Lung (tissue), 12 donors: ENCODE results near the gene SNX30. TPM values are rescaled to one million over a fixed set of nuclear protein-coding genes. Genes with fewer than 3 reads are reported as not detected.
A peak's percentile ranks its signal among the peaks of the same experiment; 100 is the strongest.
"Not testable (repeated sequence)": the region's sequence is repeated elsewhere in the genome, so short reads cannot be mapped to it uniquely, and the experiment has no call there.

Experiments
- ATAC-seq: fragments of 200-7000 bp; cut with Tn5 transposase; one replicate; pipeline ENCODE4 v1.9.1; 2020; ENCODE audit warnings: moderate number of reproducible peaks; ENCODE audit not compliant: insufficient read depth, low FRiP score
- DNase-seq, 3 donors: peaks; one replicate each; pipeline ENCODE4 v3.0.0-alpha.2; 2013 to 2017
- H3K27ac ChIP-seq, 2 donors: one replicate each; pipeline ENCODE4 v1.5.1; 2013; ENCODE audit warnings: mild to moderate bottlenecking in 2 of 2, moderate library complexity in 2 of 2, control low read depth in 1 of 2, inconsistent platforms in 1 of 2, low read depth in 1 of 2, low read length in 1 of 2
- H3K27me3 ChIP-seq, 3 donors: one replicate each; pipeline ENCODE4 v1.5.1; 2013; ENCODE audit warnings: low read length in 2 of 3; ENCODE audit not compliant: control insufficient read depth in 3 of 3, insufficient read depth in 3 of 3
- H3K36me3 ChIP-seq, 4 donors: one replicate each; pipeline ENCODE4 v1.5.1; 2013; ENCODE audit warnings: low read length in 4 of 4, mild to moderate bottlenecking in 1 of 4, moderate library complexity in 1 of 4; ENCODE audit not compliant: control insufficient read depth in 4 of 4, insufficient read depth in 4 of 4
- H3K4me1 ChIP-seq, 5 donors: one replicate each; pipeline ENCODE4 v1.5.1; 2013; ENCODE audit warnings: low read length in 5 of 5, mild to moderate bottlenecking in 2 of 5, moderate library complexity in 1 of 5; ENCODE audit not compliant: control insufficient read depth in 5 of 5, insufficient read depth in 5 of 5
- H3K4me3 ChIP-seq: one replicate; pipeline ENCODE4 v1.5.1; 2013; ENCODE audit warnings: mild to moderate bottlenecking, control low read depth, moderate library complexity
- H3K9ac ChIP-seq, 2 donors: one replicate each; pipeline ENCODE4 v1.5.1; 2013; ENCODE audit warnings: low read length in 2 of 2, control low read depth in 1 of 2; ENCODE audit not compliant: insufficient read depth in 1 of 2
- H3K9me3 ChIP-seq, 4 donors: one replicate each; pipeline ENCODE4 v1.5.1; 2013; ENCODE audit warnings: low read length in 3 of 4, mild to moderate bottlenecking in 1 of 4, moderate library complexity in 1 of 4; ENCODE audit not compliant: control insufficient read depth in 4 of 4, insufficient read depth in 3 of 4
- CTCF ChIP-seq: IDR thresholded peaks from 2 replicates; pipeline ENCODE4 v1.5.1; 2012; ENCODE audit warnings: mild to moderate bottlenecking; ENCODE audit errors: control extremely low read depth, extremely low read depth
- WGBS, 2 donors: extraction: QIAGEN DNeasy Blood & Tissue Kit; methylation state at CpG; one replicate each; pipeline ENCODE4 v1.1.7; 2013; 5-methylcytosine and 5-hydroxymethylcytosine counted together
- polyA plus RNA-seq, 2 donors: library from polyadenylated mRNA; stranded (reverse); fragments of 200-250 nt; gene quantifications; one replicate each; pipeline ENCODE4 v1.2.1, GENCODE V29; 2013
- total RNA-seq, 2 donors: library from RNA; depleted of rRNA in 1 of 2; stranded (reverse); fragments of >200 nt in 1 of 2; gene quantifications; one replicate each; pipeline ENCODE4 v1.2.1, GENCODE V29; 2014 to 2021
- donor health status: control.
- donor health status: control.
- donor health status: Bipolar disorder and iron deficiency.
- donor health status: healthy.
- donor health status: DM: yes; HTN: yes; CAD: no.

SNX30 gene
- total and polyA plus RNA-seq, 4 donors = 13.7 to 63.1 (median 35.8) TPM

- WGBS, 2 donors = 87 to 90% methylated on average over 1 of the region's 1 CpG
- ATAC-seq (no peak), DNase-seq (peak in 2 of 3 donors; percentile 18 to 19)
- no peaks in the 10 kb centered on the region for H3K27me3 ChIP-seq
- peaks cover 0 to 8% (median 0%) of the 10 kb centered on the region in 5 donors for H3K4me1 ChIP-seq
- H3K27ac ChIP-seq = no peak overlapping the region
- H3K36me3 ChIP-seq = peaks cover 0 to 4% (median under 1%) of the 10 kb centered on the region in 4 donors
- no peak overlapping the region for H3K4me3 ChIP-seq
- H3K9me3 ChIP-seq = no peaks in the 10 kb centered on the region
- no peak for TF ChIP-seq CTCF
- no peak overlapping the region for H3K9ac ChIP-seq
These were observed 31.3 kb upstream of the SNX30 start for GRCh38 chr9:112719241-112719691.

- Histone ChIP-seq H3K9me3 (no peaks in the 10 kb centered on the region), H3K27ac (no peak overlapping the region), H3K27me3 (no peaks in the 10 kb centered on the region), H3K36me3 (peaks cover 0 to 2% (median under 1%) of the 10 kb centered on the region in 4 donors), H3K9ac (no peak overlapping the region), H3K4me1 (peaks cover 0 to 8% (median 0%) of the 10 kb centered on the region in 5 donors), H3K4me3 (no peak overlapping the region)
- TF ChIP-seq CTCF = no peak
- DNase-seq = no peak
- ATAC-seq = no peak
- WGBS, 2 donors = 66 to 85% methylated on average over 2 of the region's 2 CpGs
These were observed 30.9 kb upstream of the SNX30 start for GRCh38 chr9:112719696-112720095.

GRCh38 chr9:112720113-112720780 lies 30.3 kb upstream of the SNX30 start:
- 86 to 88% methylated on average over 4 of the region's 4 CpGs for WGBS, 2 donors
- no peak overlapping the region for H3K27ac ChIP-seq
- TF ChIP-seq CTCF = no peak

GRCh38 chr9:112722749-112723148 lies 27.8 kb upstream of the SNX30 start:
- not testable (repeated sequence) for H3K9ac ChIP-seq, H3K27ac ChIP-seq, H3K36me3 ChIP-seq, ATAC-seq, DNase-seq, H3K27me3 ChIP-seq, H3K4me1 ChIP-seq, H3K4me3 ChIP-seq, H3K9me3 ChIP-seq
- 94 to 95% methylated on average over 3 of the region's 3 CpGs for WGBS, 2 donors

More at GRCh38 chr9:112720113-112720780, 30.3 kb upstream of the SNX30 start:
- H3K36me3 ChIP-seq = no peaks in the 10 kb centered on the region
- H3K4me3 ChIP-seq = no peak overlapping the region
- DNase-seq = no peak
- peaks cover 0 to 8% (median 0%) of the 10 kb centered on the region in 5 donors for H3K4me1 ChIP-seq
- H3K9ac ChIP-seq = no peak overlapping the region
- H3K27me3 ChIP-seq = no peaks in the 10 kb centered on the region
- H3K9me3 ChIP-seq = no peaks in the 10 kb centered on the region
- ATAC-seq = no peak
